DMS114 treated with DMSO at 0.1 percent for 48 hours (cell line): ENCODE results near the gene BST1.

Experiments
- DNase-seq: peaks from one replicate; lab custom pipeline; 2025; ENCODE audit not compliant: unreplicated experiment; lab: John Stamatoyannopoulos, UW

Gene BST1

GRCh38 chr4:15776871-15777648 is 74.2 kb downstream of the BST1 start:
- no peak for DNase-seq

GRCh38 chr4:15777697-15778288 is 74.9 kb downstream of the BST1 start:
- DNase-seq, result no peak

- no peak for DNase-seq
Observed at GRCh38 chr4:15778289-15779241, 75.7 kb downstream of the BST1 start, which contains the start of gene CD38. CD38 (plus strand) TSS chr4:15778328; CDS start chr4:15778415, 87 bp downstream.

GRCh38 chr4:15779306-15779705 is 76.4 kb downstream of the BST1 start:
- DNase-seq, result no peak

- DNase-seq, result no peak
Observed at GRCh38 chr4:15779809-15780208, 76.9 kb downstream of the BST1 start.

- no peak for DNase-seq
Observed at GRCh38 chr4:15781427-15782095, 78.7 kb downstream of the BST1 start.
